Measurements from ENCODE around the gene MCIDAS. TPM values are rescaled to one million over a fixed set of nuclear protein-coding genes. Genes with fewer than 3 reads are reported as not detected.
A peak's percentile ranks its signal among the peaks of the same experiment; 100 is the strongest.

MCIDAS gene
- total RNA-seq, 1 experiment from 2014 or later, result 0.39 TPM

DNA sequence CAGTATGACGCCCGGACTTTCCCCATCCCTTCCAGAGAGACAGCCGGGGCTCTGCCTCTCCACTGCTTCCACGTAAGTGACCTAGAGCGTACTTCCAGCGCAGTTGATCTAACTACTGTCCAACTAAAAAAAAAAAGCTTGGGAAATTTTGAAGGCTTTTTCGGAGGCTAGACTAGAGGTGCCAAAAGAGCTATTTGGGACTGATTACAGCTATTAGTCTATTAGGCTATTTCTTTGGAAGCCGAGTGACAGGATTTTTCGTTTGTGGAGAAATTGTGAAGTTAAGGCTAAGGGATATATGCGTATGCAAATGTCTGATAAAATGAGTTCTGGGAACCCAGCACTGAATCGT is 4.8 kb upstream of the MCIDAS start:
- peaks cover 4% of the 10 kb centered on the region for H4K20me1 ChIP-seq (ENCODE audit: control insufficient read depth, insufficient read depth, insufficient read length)
- no peak overlapping the region for H4K91ac ChIP-seq (ENCODE audit: insufficient read length, low read depth, low read length)
- no peak overlapping the region for H2BK20ac ChIP-seq (ENCODE audit: low read depth, low read length, poor library complexity, severe bottlenecking)
- H3K9me3 ChIP-seq (ENCODE audit: control insufficient read depth, low read depth, low read length), result no peaks in the 10 kb centered on the region
- H3K14ac ChIP-seq (ENCODE audit: insufficient read depth, low read length), result no peak overlapping the region
- H2AK5ac ChIP-seq (ENCODE audit: insufficient read length, low read length), result no peak overlapping the region
- peaks cover 96% of the 10 kb centered on the region for H3K27me3 Mint-ChIP-seq (ENCODE audit: low read depth)
- H3K79me2 ChIP-seq (ENCODE audit: insufficient read depth, low read length), result no peaks in the 10 kb centered on the region
- H2BK120ac ChIP-seq (ENCODE audit: low read depth, low read length, poor library complexity, severe bottlenecking), result no peak overlapping the region
- H3K23me2 ChIP-seq (ENCODE audit: insufficient read length, low read depth, low read length, poor library complexity, severe bottlenecking), result peaks cover 28% of the 10 kb centered on the region
- peaks cover 0 to 2% (median 0%) of the 10 kb centered on the region in 3 experiments; a peak in 2 of 7 replicates for H3K36me3 Mint-ChIP-seq (ENCODE audit: insufficient read depth in 1 of 3, low read depth in 3 of 3)
- no peak overlapping the region for H2BK15ac ChIP-seq (ENCODE audit: low read depth, low read length)
- no peak overlapping the region for H2AFZ ChIP-seq (ENCODE audit: low read length)
- H3K56ac ChIP-seq (ENCODE audit: insufficient read length, low read depth, low read length), result no peak overlapping the region
- no peak for DNase-seq
- no peak overlapping the region for H3K9ac ChIP-seq (ENCODE audit: extremely low read depth, insufficient read length, low read length)
- no peak overlapping the region for H3K18ac ChIP-seq (ENCODE audit: insufficient read length, low read depth, low read length)
- no peak overlapping the region for H3K27ac ChIP-seq (ENCODE audit: insufficient read length, low read depth, low read length)
- H3K4me1 ChIP-seq (ENCODE audit: insufficient read depth, low read length), result no peaks in the 10 kb centered on the region
- peak overlapping the region; percentile 74 to 92 for H3K4me3 Mint-ChIP-seq
- H4K5ac ChIP-seq (ENCODE audit: insufficient read length, low read depth, low read length), result no peak overlapping the region
- H2BK5ac ChIP-seq (ENCODE audit: insufficient read length, low read length), result no peak overlapping the region
- H3K23ac ChIP-seq (ENCODE audit: insufficient read length, low read depth, low read length), result no peak overlapping the region
- H3K27ac Mint-ChIP-seq, result no peak overlapping the region
- peaks cover 31 to 44% of the 10 kb centered on the region in 2 experiments for H3K4me1 Mint-ChIP-seq
- no peak overlapping the region for H3K4ac ChIP-seq (ENCODE audit: low read depth, low read length)
- peak overlapping the region; percentile 95 for H3K4me2 ChIP-seq (ENCODE audit: insufficient read depth, insufficient read length, low read length)
- TF ChIP-seq, protein P1, sequence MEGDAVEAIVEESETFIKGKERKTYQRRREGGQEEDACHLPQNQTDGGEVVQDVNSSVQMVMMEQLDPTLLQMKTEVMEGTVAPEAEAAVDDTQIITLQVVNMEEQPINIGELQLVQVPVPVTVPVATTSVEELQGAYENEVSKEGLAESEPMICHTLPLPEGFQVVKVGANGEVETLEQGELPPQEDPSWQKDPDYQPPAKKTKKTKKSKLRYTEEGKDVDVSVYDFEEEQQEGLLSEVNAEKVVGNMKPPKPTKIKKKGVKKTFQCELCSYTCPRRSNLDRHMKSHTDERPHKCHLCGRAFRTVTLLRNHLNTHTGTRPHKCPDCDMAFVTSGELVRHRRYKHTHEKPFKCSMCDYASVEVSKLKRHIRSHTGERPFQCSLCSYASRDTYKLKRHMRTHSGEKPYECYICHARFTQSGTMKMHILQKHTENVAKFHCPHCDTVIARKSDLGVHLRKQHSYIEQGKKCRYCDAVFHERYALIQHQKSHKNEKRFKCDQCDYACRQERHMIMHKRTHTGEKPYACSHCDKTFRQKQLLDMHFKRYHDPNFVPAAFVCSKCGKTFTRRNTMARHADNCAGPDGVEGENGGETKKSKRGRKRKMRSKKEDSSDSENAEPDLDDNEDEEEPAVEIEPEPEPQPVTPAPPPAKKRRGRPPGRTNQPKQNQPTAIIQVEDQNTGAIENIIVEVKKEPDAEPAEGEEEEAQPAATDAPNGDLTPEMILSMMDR (conservative IDR thresholded peaks at IDR 0.05), result no peak
- peaks cover 76% of the 10 kb centered on the region for H3K27me3 ChIP-seq (ENCODE audit: insufficient read depth, low read length)
- no peak overlapping the region for H3T11ph ChIP-seq (ENCODE audit: low read length)
- H3K79me1 ChIP-seq (ENCODE audit: insufficient read depth, low read depth, low read length, poor library complexity, severe bottlenecking), result no peaks in the 10 kb centered on the region
- no CpG with 5 or more reads among the region's 11 CpGs for WGBS (ENCODE audit: extremely low coverage, insufficient read length, low lambda C conversion rate)
- no peak overlapping the region for H2BK12ac ChIP-seq (ENCODE audit: insufficient read length, low read depth, low read length)
- H3K9me3 Mint-ChIP-seq, result peaks cover 3 to 11% of the 10 kb centered on the region in 2 experiments
- H4K8ac ChIP-seq (replicated peaks; ENCODE audit: insufficient read length, low read depth, low read length), result no peak overlapping the region
